ENCODE data around the gene JPT1. TPM values are rescaled to one million over a fixed set of nuclear protein-coding genes. Genes with fewer than 3 reads are reported as not detected.

Gene JPT1
- polyA plus RNA-seq, 1 of the 3 experiments (the other 2 are of a cell fraction): 490 TPM

- Histone ChIP-seq H3K79me2 (ENCODE audit: insufficient read depth) (peaks cover 16% of the 10 kb centered on the region; the same call in 1 of the 2 replicates), H3K4me2 (no peak overlapping the region), H3K9me2 (no peaks in the 10 kb centered on the region), H3F3A (replicated peaks; ENCODE audit: insufficient read depth) (peaks cover 21% of the 10 kb centered on the region), H3K36me3 (replicated peaks in 1 of 2; ENCODE audit: control insufficient read depth in 1 of 2, insufficient read depth in 2 of 2, low read length in 1 of 2) (peaks cover 5 to 17% of the 10 kb centered on the region in 2 experiments), H3K27me3 (ENCODE audit: insufficient read depth) (no peaks in the 10 kb centered on the region), H3K4me3 (ENCODE audit: low read depth in 2 of 2, low read length in 1 of 2) (no peak overlapping the region), H3K27ac (ENCODE audit: low read depth in 2 of 2, low read length in 1 of 2) (no peak overlapping the region), H3K4me1 (ENCODE audit: control insufficient read depth in 1 of 2, insufficient read depth in 2 of 2, low read depth in 1 of 2, low read length in 1 of 2) (peaks cover 9 to 19% of the 10 kb centered on the region in 2 experiments; a peak in 2 of 4 replicates), H4K20me1 (ENCODE audit: insufficient read depth) (peaks cover 9% of the 10 kb centered on the region; the same call in 1 of the 2 replicates), H3K9me3 (no peaks in the 10 kb centered on the region), H2AFZ (ENCODE audit: low read depth) (no peak overlapping the region), H3K9ac (no peak overlapping the region)
- ChIA-PET POLR2A (interaction anchor here (0.7 to 2.1 kb wide), 4 partner anchors 9 to 55 kb away, joined by 3 to 8 read pairs (median 3); no protein-coding TSS in a partner anchor), CTCF (interaction anchor here (0.6 to 19.6 kb wide), 6 partner anchors 8 to 121 kb away, joined by 3 to 422 read pairs (median 5); partner anchors contain the start of gene ARMC7)
- TF ChIP-seq JUND (IDR thresholded peaks at IDR 0.05): no peak
- no peak for TF ChIP-seq MAX (IDR thresholded peaks at IDR 0.05; ENCODE audit: low read depth)
- TF ChIP-seq REST (IDR thresholded peaks at IDR 0.05; ENCODE audit: low read depth, low read length): no peak
- no peak for TF ChIP-seq POLR2AphosphoS5 (IDR thresholded peaks at IDR 0.05; ENCODE audit: low read depth, low read length)
- TF ChIP-seq SIN3A (IDR thresholded peaks at IDR 0.05; ENCODE audit: borderline replicate concordance, low read depth, low read length): no peak
- TF ChIP-seq PBX3 (IDR thresholded peaks at IDR 0.05): no peak
- no peak for TF ChIP-seq IRF3 (IDR thresholded peaks at IDR 0.05; ENCODE audit: low read depth, low read length)
- no peak for TF ChIP-seq TCF12 (IDR thresholded peaks at IDR 0.05)
- no peak for TF ChIP-seq GATA2 (CRISPR knock-in tag; IDR thresholded peaks at IDR 0.05)
- TF ChIP-seq RFX5 (IDR thresholded peaks at IDR 0.05; ENCODE audit: low read length): no peak
- TF ChIP-seq FOXJ3 (CRISPR knock-in tag; IDR thresholded peaks at IDR 0.05): no peak
- DNase-seq: peak; percentile 54
- 67% methylated on average over 3 of the region's 3 CpGs for WGBS (ENCODE audit: low lambda C conversion rate)
Observed at GRCh38 chr17:75125984-75126383, 28.3 kb downstream of the JPT1 start.
